Measurements from ENCODE around the gene EHF. TPM values are rescaled to one million over a fixed set of nuclear protein-coding genes. Genes with fewer than 3 reads are reported as not detected.

The EHF gene
- total RNA-seq = 0.29 and 2.8 TPM in 2 replicates

GRCh38 chr11:34620820-34621792 lies at the start of gene EHF:
Gene EHF, plus strand, starts transcription at chr11:34621093. Its CDS starts 21,538 bp downstream, at chr11:34642631.

Other genes with a start within 250 kb of the EHF start
- gene CAT, start 182.2 kb upstream of the EHF start, total RNA-seq = 20.1 and 40.9 TPM in 2 replicates
- gene ELF5, start 107.3 kb upstream of the EHF start, total RNA-seq = not detected in 2 replicates